Frontal cortex (tissue), 4 donors: Measurements from ENCODE around the gene AKAP13. TPM values are rescaled to one million over a fixed set of nuclear protein-coding genes. Genes with fewer than 3 reads are reported as not detected.
"Not testable (repeated sequence)": the region's sequence is repeated elsewhere in the genome, so short reads cannot be mapped to it uniquely, and the experiment has no call there.

Experiments used
- DNase-seq, 2 donors: peaks; one replicate each; pipeline ENCODE4 v3.0.0; 2012; ENCODE audit warnings: low spot score in 2 of 2
- FAIRE-seq: peaks from 2 replicates; lab custom pipeline; 2012; peaks lifted over from hg19 to GRCh38; lab: Jason Lieb, UNC
- total RNA-seq: library from RNA; depleted of rRNA; stranded (reverse); fragments of >200 nt; gene quantifications from one replicate; pipeline ENCODE4 v1.2.3, GENCODE V29; 2014
- donor health status: control.
- donor health status: control.
- donor health status: control.

Gene AKAP13
- total RNA-seq, 1 donor from 2014 or later, result 67.3 TPM

- DNase-seq, result not testable (repeated sequence)
These were observed 285.3 kb downstream of the AKAP13 start for GRCh38 chr15:85665677-85666076.

GRCh38 chr15:85667491-85668424 is 287.4 kb downstream of the AKAP13 start:
- FAIRE-seq (no peak), DNase-seq (peak in 1 of 2 donors; percentile 31)

More at GRCh38 chr15:85665677-85666076, 285.3 kb downstream of the AKAP13 start:
- FAIRE-seq, result not testable (repeated sequence)

- no peak for FAIRE-seq
- no peak for DNase-seq
These were observed 290.8 kb downstream of the AKAP13 start for GRCh38 chr15:85671156-85671555.

GRCh38 chr15:85672332-85673084 is 292.1 kb downstream of the AKAP13 start:
- FAIRE-seq, result no peak
- no peak for DNase-seq

GRCh38 chr15:85673326-85673725 is 292.9 kb downstream of the AKAP13 start:
- DNase-seq (no peak), FAIRE-seq (no peak)

- no peak for FAIRE-seq
- no peak for DNase-seq
These were observed 296.1 kb downstream of the AKAP13 start for GRCh38 chr15:85676342-85677098.

GRCh38 chr15:85679231-85679630 is 298.8 kb downstream of the AKAP13 start:
- DNase-seq, result no peak

GRCh38 chr15:85681386-85681785 is 301.0 kb downstream of the AKAP13 start:
- FAIRE-seq, result no peak

More at GRCh38 chr15:85679231-85679630, 298.8 kb downstream of the AKAP13 start:
- FAIRE-seq, result no peak

GRCh38 chr15:85684174-85684710 is 303.8 kb downstream of the AKAP13 start:
- FAIRE-seq (no peak), DNase-seq (no peak)

More at GRCh38 chr15:85681386-85681785, 301.0 kb downstream of the AKAP13 start:
- no peak for DNase-seq

GRCh38 chr15:85685356-85685755 is 305.0 kb downstream of the AKAP13 start:
- FAIRE-seq (no peak), DNase-seq (no peak)

GRCh38 chr15:85687329-85687728 is 306.9 kb downstream of the AKAP13 start:
- no peak for DNase-seq
- FAIRE-seq, result no peak

GRCh38 chr15:85688711-85689110 is 308.3 kb downstream of the AKAP13 start:
- FAIRE-seq (no peak), DNase-seq (no peak)

- DNase-seq (no peak), FAIRE-seq (no peak)
These were observed 309.3 kb downstream of the AKAP13 start for GRCh38 chr15:85689729-85690128.

- DNase-seq, result no peak
- no peak for FAIRE-seq
These were observed 310.3 kb downstream of the AKAP13 start for GRCh38 chr15:85690561-85691231.

- DNase-seq, result no peak
- FAIRE-seq, result no peak
These were observed 311.2 kb downstream of the AKAP13 start for GRCh38 chr15:85691350-85692240.

GRCh38 chr15:85692321-85692720 is 311.9 kb downstream of the AKAP13 start:
- DNase-seq (no peak), FAIRE-seq (no peak)

GRCh38 chr15:85692873-85693272 is 312.5 kb downstream of the AKAP13 start:
- FAIRE-seq (no peak), DNase-seq (no peak)

- DNase-seq, result no peak
- no peak for FAIRE-seq
These were observed 312.9 kb downstream of the AKAP13 start for GRCh38 chr15:85693277-85693676.
